Measurements from ENCODE around the gene YBX1. TPM values are rescaled to one million over a fixed set of nuclear protein-coding genes. Genes with fewer than 3 reads are reported as not detected.

The YBX1 gene
- total and polyA plus RNA-seq, 2 of the 13 experiments (the other 11 are each of a cell fraction or from before 2014, with no cell fraction given), result 339 to 628 TPM

GRCh38 chr1:42684139-42684538, 1.9 kb downstream of the YBX1 start (continued):
- no peak for TF ChIP-seq FUBP1 (CRISPR knock-in tag; IDR thresholded peaks at IDR 0.05; ENCODE audit: borderline replicate concordance)
- peak; percentile 26; the same call in 1 of the 2 replicates for TF ChIP-seq SAP130 (CRISPR knock-in tag; IDR thresholded peaks at IDR 0.05; ENCODE audit: low read depth)
- no peak for TF ChIP-seq AKAP8 (CRISPR knock-in tag; IDR thresholded peaks at IDR 0.05)
- TF ChIP-seq ZNF552 (CRISPR knock-in tag; IDR thresholded peaks at IDR 0.05; ENCODE audit: borderline replicate concordance), result no peak
- TF ChIP-seq GPBP1L1 (CRISPR knock-in tag; IDR thresholded peaks at IDR 0.05), result no peak
- TF ChIP-seq TEAD3 (CRISPR knock-in tag; optimal IDR thresholded peaks at IDR 0.05; ENCODE audit: borderline replicate concordance), result peak; percentile 13
- no peak for TF ChIP-seq PAWR (CRISPR knock-in tag; IDR thresholded peaks at IDR 0.05; ENCODE audit: borderline replicate concordance)
- no peak for TF ChIP-seq HES4 (CRISPR knock-in tag; IDR thresholded peaks at IDR 0.05; ENCODE audit: borderline replicate concordance)
- no peak for TF ChIP-seq SALL2 (CRISPR knock-in tag; IDR thresholded peaks at IDR 0.05)
- no peak for TF ChIP-seq HOXA7 (CRISPR knock-in tag; IDR thresholded peaks at IDR 0.05)
- TF ChIP-seq IKZF5 (CRISPR knock-in tag; IDR thresholded peaks at IDR 0.05), result no peak

Measured in HepG2 (cell line).